ENCODE measurements around the gene ROCK2.

DNA sequence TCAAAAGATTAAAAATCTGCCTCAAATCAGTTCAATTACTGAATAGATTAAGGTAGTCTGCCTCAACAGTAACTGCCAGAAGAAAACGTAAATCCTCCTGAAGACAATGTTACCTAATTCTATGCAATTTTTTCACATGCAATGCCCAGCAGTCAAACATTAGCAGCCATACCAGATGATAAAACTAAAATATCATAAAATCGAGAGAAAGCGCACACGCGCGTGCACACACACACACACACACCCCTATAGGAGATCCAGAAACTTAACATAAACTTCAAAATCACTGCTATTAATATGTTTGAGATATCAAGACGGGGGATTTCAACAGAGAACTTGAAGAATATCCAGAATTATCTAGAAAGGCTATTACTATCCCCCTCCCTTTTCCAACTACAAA is 32.9 kb downstream of the ROCK2 start:
- TF ChIP-seq CREB1 (IDR thresholded peaks at IDR 0.05; ENCODE audit: low read depth) = no peak
- TF ChIP-seq FOXM1 (IDR thresholded peaks at IDR 0.05; ENCODE audit: borderline replicate concordance, low read depth) = no peak
- no peak for TF ChIP-seq EP300 (IDR thresholded peaks at IDR 0.05; ENCODE audit: borderline replicate concordance)
- no peak for TF ChIP-seq TAF1 (IDR thresholded peaks at IDR 0.05; ENCODE audit: low read depth)
- TF ChIP-seq CEBPB (IDR thresholded peaks at IDR 0.05) = no peak
- no peak for TF ChIP-seq RAD21 (IDR thresholded peaks at IDR 0.05; ENCODE audit: low read depth)
- no peak for TF ChIP-seq EGR1 (IDR thresholded peaks at IDR 0.05)
- TF ChIP-seq REST (IDR thresholded peaks at IDR 0.05; ENCODE audit: low read depth) = no peak

All from Ishikawa (cell line).